HepG2 (cell line): ENCODE results near the gene DENND2D. TPM values are rescaled to one million over a fixed set of nuclear protein-coding genes. Genes with fewer than 3 reads are reported as not detected.

ENCODE experiments used
- CREM ChIP-seq, 2 experiments: sonication (generic) in 1 of 2; formaldehyde crosslinking in 1 of 2; IDR thresholded peaks; 2 replicates each; pipeline versions ENCODE4 v1.4.0 to v1.6.1; 2016 to 2020; ENCODE audit warnings: antibody characterized with exemption in 1 of 2, mild to moderate bottlenecking in 1 of 2, missing genetic modification reagents in 1 of 2
- DR1 ChIP-seq: sonication (generic); formaldehyde crosslinking; IDR thresholded peaks from 2 replicates; pipeline ENCODE4 v1.8.0; 2021; ENCODE audit warnings: mild to moderate bottlenecking, missing genetic modification reagents, inconsistent platforms
- EHMT2 ChIP-seq: fragments of 200-600 bp; sonication (generic); IDR thresholded peaks from 2 replicates; pipeline ENCODE4 v1.7.0; 2017; ENCODE audit warnings: antibody characterized with exemption, low read depth, low read length, borderline replicate concordance
- FOSL2 ChIP-seq: sonication (generic); formaldehyde crosslinking; IDR thresholded peaks from 2 replicates; pipeline ENCODE4 v1.4.0; 2020; ENCODE audit warnings: missing genetic modification reagents
- FOXO1 ChIP-seq: sonication (generic); formaldehyde crosslinking; IDR thresholded peaks from 2 replicates; pipeline ENCODE4 v1.4.0; 2020; ENCODE audit warnings: missing genetic modification reagents
- GATAD2A ChIP-seq: IDR thresholded peaks from 2 replicates; pipeline ENCODE4 v1.6.1; 2016
- HDAC1 ChIP-seq: sonication (generic); formaldehyde crosslinking; IDR thresholded peaks from 2 replicates; pipeline ENCODE4 v1.5.1; 2020; ENCODE audit warnings: mild to moderate bottlenecking, missing genetic modification reagents
- ISL2 ChIP-seq: sonication (generic); formaldehyde crosslinking; IDR thresholded peaks from 2 replicates; pipeline ENCODE4 v1.5.0; 2020; ENCODE audit warnings: missing genetic modification reagents
- MXI1 ChIP-seq: IDR thresholded peaks from 3 replicates; pipeline ENCODE4 v1.6.1; 2012; ENCODE audit warnings: low read depth, low read length, inconsistent platforms, borderline replicate concordance
- MYC ChIP-seq: sonication (generic); formaldehyde crosslinking; IDR thresholded peaks from 2 replicates; pipeline ENCODE4 v1.9.0; 2021; ENCODE audit warnings: missing genetic modification reagents, borderline replicate concordance
- NR2F1 ChIP-seq, 2 experiments: fragments of 450-650 bp in 1 of 2; formaldehyde crosslinking in 1 of 2; IDR thresholded peaks; 2 replicates each; pipeline versions ENCODE4 v1.5.0 to v1.6.1; 2016 to 2020; ENCODE audit warnings: mild to moderate bottlenecking in 1 of 2, missing compliant biosample characterization in 1 of 2, missing genetic modification reagents in 1 of 2, moderate library complexity in 1 of 2
- RCOR2 ChIP-seq: IDR thresholded peaks from 2 replicates; pipeline ENCODE4 v1.6.1; 2016; ENCODE audit warnings: missing biosample characterization, missing genetic modification reagents
- SMYD3 ChIP-seq: sonication (generic); formaldehyde crosslinking; IDR thresholded peaks from 2 replicates; pipeline ENCODE4 v1.8.1; 2023; ENCODE audit warnings: mild to moderate bottlenecking, missing genetic modification reagents
- TEAD3 ChIP-seq: optimal IDR thresholded peaks from 2 replicates; pipeline ENCODE3; 2016; ENCODE audit warnings: borderline replicate concordance
- WIZ ChIP-seq: sonication (generic); formaldehyde crosslinking; IDR thresholded peaks from 2 replicates; pipeline ENCODE4 v1.5.1; 2020; ENCODE audit warnings: mild to moderate bottlenecking, missing genetic modification reagents
- ZBTB39 ChIP-seq: sonication (generic); formaldehyde crosslinking; IDR thresholded peaks from 2 replicates; pipeline ENCODE4 v1.5.0; 2020; ENCODE audit warnings: missing genetic modification reagents
- polyA plus RNA-seq, 8 experiments: library from polyadenylated mRNA; depleted of rRNA in 3 of 8; stranded (reverse) in 7 of 8; unstranded in 1 of 8; fragments of >200 nt; fragmentation: Illumina TruSeq in 4 of 8; extraction: Trizol in 4 of 8; gene quantifications; 2 replicates each; pipeline versions ENCODE4 v1.2.1 to v1.2.3, GENCODE V29; 2011 to 2016; ENCODE audit warnings: low read depth in 4 of 8, missing spikeins in 1 of 8, mixed read lengths in 1 of 8; ENCODE audit not compliant: insufficient read depth in 1 of 8
- total RNA-seq, 5 experiments: library from RNA; depleted of rRNA; stranded (reverse); fragments of >200 nt; fragmentation: Illumina TruSeq; extraction: Trizol; gene quantifications; 2 replicates each; pipeline ENCODE4 v1.2.3, GENCODE V29; 2016; ENCODE audit warnings: low read depth in 1 of 5
- TF ChIP-seq, protein P1 (sequence below): sonication (generic); formaldehyde crosslinking; IDR thresholded peaks from 2 replicates; pipeline ENCODE4 v1.5.1; 2020; ENCODE audit warnings: mild to moderate bottlenecking, missing genetic modification reagents, borderline replicate concordance
- TF ChIP-seq, protein P2 (sequence below): sonication (generic); formaldehyde crosslinking; IDR thresholded peaks from 2 replicates; pipeline ENCODE4; 2020; ENCODE audit warnings: missing genetic modification reagents, mild to moderate bottlenecking, borderline replicate concordance

The DENND2D gene
- total and polyA plus RNA-seq, 2 of the 13 experiments (the other 11 are each of a cell fraction or from before 2014, with no cell fraction given) = 0.04 TPM; not detected in 1

GRCh38 chr1:111238056-111238795 lies 37.8 kb upstream of the DENND2D start (continued):
- TF ChIP-seq, protein P1, sequence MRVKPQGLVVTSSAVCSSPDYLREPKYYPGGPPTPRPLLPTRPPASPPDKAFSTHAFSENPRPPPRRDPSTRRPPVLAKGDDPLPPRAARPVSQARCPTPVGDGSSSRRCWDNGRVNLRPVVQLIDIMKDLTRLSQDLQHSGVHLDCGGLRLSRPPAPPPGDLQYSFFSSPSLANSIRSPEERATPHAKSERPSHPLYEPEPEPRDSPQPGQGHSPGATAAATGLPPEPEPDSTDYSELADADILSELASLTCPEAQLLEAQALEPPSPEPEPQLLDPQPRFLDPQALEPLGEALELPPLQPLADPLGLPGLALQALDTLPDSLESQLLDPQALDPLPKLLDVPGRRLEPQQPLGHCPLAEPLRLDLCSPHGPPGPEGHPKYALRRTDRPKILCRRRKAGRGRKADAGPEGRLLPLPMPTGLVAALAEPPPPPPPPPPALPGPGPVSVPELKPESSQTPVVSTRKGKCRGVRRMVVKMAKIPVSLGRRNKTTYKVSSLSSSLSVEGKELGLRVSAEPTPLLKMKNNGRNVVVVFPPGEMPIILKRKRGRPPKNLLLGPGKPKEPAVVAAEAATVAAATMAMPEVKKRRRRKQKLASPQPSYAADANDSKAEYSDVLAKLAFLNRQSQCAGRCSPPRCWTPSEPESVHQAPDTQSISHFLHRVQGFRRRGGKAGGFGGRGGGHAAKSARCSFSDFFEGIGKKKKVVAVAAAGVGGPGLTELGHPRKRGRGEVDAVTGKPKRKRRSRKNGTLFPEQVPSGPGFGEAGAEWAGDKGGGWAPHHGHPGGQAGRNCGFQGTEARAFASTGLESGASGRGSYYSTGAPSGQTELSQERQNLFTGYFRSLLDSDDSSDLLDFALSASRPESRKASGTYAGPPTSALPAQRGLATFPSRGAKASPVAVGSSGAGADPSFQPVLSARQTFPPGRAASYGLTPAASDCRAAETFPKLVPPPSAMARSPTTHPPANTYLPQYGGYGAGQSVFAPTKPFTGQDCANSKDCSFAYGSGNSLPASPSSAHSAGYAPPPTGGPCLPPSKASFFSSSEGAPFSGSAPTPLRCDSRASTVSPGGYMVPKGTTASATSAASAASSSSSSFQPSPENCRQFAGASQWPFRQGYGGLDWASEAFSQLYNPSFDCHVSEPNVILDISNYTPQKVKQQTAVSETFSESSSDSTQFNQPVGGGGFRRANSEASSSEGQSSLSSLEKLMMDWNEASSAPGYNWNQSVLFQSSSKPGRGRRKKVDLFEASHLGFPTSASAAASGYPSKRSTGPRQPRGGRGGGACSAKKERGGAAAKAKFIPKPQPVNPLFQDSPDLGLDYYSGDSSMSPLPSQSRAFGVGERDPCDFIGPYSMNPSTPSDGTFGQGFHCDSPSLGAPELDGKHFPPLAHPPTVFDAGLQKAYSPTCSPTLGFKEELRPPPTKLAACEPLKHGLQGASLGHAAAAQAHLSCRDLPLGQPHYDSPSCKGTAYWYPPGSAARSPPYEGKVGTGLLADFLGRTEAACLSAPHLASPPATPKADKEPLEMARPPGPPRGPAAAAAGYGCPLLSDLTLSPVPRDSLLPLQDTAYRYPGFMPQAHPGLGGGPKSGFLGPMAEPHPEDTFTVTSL = peak; percentile 56; the same call in 1 of the 2 replicates
- TF ChIP-seq NR2F1 (CRISPR knock-in tag; IDR thresholded peaks at IDR 0.05) (0 out of 4 replicates have a peak, but pooled peaks of 1 of the 2 experiments have one; percentile 12), SMYD3 (peak; percentile 58; the same call in 1 of the 2 replicates), MXI1 (peak; percentile 43; the same call in 1 of the 3 replicates), MYC (CRISPR knock-in tag) (no peak), EHMT2 (peak; percentile 92), WIZ (CRISPR knock-in tag) (peak; percentile 42; the same call in 1 of the 2 replicates), CREM (IDR thresholded peaks at IDR 0.05) (peak; percentile 56; the same call in 1 of the 2 replicates), CREM (CRISPR knock-in tag; IDR thresholded peaks at IDR 0.05) (no peak), ISL2 (peak; percentile 61; the same call in 1 of the 2 replicates), GATAD2A (CRISPR knock-in tag) (peak; percentile 86), FOSL2 (CRISPR knock-in tag) (peak; percentile 54), DR1 (CRISPR knock-in tag) (no peak), TEAD3 (CRISPR knock-in tag) (peak; percentile 80), RCOR2 (CRISPR knock-in tag) (0 out of 2 replicates have a peak, but pooled peaks have one; percentile 31), FOXO1 (CRISPR knock-in tag) (peak; percentile 42; the same call in 1 of the 2 replicates), HDAC1 (peak; percentile 50; the same call in 1 of the 2 replicates), ZBTB39 (no peak)
- TF ChIP-seq, protein P2, sequence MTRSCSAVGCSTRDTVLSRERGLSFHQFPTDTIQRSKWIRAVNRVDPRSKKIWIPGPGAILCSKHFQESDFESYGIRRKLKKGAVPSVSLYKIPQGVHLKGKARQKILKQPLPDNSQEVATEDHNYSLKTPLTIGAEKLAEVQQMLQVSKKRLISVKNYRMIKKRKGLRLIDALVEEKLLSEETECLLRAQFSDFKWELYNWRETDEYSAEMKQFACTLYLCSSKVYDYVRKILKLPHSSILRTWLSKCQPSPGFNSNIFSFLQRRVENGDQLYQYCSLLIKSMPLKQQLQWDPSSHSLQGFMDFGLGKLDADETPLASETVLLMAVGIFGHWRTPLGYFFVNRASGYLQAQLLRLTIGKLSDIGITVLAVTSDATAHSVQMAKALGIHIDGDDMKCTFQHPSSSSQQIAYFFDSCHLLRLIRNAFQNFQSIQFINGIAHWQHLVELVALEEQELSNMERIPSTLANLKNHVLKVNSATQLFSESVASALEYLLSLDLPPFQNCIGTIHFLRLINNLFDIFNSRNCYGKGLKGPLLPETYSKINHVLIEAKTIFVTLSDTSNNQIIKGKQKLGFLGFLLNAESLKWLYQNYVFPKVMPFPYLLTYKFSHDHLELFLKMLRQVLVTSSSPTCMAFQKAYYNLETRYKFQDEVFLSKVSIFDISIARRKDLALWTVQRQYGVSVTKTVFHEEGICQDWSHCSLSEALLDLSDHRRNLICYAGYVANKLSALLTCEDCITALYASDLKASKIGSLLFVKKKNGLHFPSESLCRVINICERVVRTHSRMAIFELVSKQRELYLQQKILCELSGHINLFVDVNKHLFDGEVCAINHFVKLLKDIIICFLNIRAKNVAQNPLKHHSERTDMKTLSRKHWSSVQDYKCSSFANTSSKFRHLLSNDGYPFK = no peak
